GM19438 (cell line): ENCODE measurements around the gene MID1.

Experiments used
- ATAC-seq: cut with Tn5 transposase; IDR thresholded peaks from one replicate; pipeline ENCODE4 v1.9.1; 2021; ENCODE audit warnings: low read depth; ENCODE audit not compliant: unreplicated experiment

MID1 gene

DNA sequence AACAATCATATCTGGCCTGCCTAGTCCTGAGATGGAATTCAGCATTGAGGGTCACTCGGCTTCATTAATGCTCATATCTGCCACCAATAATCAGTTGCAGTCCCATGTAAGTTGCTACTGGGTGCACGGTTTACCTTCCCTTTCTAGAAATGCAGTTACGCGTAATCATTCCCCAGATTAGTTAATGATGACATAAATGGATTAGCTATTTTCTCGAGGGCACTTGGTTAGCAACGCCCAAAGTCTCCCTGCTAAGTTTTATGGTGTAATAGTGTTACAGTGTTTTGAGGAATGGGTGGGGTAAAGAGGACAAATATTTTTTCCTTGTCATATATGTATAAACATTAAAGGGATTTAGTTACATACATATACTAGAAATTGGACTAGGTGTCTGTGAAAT lies 118.8 kb downstream of the MID1 start:
- ATAC-seq: no peak

DNA sequence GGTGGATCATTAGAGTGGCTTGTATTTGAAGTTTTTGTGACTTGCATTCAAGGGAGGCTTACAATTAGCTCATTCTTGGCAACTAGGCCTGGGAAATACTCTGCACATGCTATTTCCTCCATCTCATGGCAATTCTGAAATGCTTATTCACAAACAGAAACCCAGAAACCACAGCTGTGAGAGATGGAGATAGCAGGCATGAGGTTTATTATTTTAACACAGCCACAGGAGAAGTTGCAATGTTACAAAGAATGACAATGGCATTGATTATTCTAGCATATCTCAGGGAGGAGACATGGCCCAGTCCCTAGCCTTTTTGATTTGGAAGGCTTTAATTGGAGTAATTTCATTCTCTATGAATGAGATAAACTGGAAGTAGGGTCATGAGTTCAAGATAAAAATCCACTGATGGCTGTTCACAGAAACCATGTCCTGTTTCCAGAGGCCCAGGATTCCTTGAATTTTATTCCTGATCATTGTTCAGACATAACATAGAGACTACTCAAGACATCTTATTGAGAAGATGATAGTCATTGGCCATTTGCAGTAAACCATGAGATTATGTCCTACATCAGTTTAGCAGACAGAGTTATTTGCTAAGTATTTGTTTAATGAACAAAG lies 123.9 kb downstream of the MID1 start:
- no peak for ATAC-seq

DNA sequence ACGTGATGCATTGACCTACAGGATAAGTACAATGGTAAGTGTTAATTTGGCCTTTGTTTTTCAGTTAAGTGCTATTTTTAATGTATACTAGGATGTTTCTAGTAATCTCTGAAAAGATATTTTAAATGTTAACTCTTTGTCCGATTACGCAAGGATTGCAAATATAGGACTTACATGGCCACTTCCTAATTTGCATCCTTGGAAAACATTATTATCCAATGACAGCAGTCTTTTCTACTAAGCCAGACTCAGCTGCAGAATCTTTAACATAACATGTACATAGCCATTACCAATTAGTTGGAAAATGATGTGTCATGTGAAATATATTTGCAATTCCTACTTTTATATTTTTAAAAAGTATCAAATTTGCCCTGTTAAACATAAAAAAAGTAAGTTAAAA lies 124.7 kb downstream of the MID1 start:
- no peak for ATAC-seq

DNA sequence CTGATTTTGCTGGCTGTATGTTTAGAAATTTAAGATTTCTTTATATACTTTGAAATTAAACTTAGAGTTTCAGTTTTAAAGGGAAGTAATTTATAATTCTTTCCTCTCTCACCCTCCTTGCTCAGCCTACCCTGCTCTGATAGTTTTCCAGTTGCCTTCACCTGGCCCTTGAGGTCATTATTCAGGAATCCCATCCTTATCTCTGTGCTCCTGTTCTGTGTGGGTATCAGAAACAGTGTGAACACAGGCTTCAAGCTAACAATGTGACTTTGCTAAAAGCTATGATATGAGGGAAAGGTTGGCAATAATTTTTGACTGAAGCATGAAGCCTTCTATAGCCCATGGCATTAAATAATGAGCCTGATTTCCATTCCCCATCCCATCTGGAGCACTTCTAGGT lies 128.1 kb downstream of the MID1 start:
- no peak for ATAC-seq

DNA sequence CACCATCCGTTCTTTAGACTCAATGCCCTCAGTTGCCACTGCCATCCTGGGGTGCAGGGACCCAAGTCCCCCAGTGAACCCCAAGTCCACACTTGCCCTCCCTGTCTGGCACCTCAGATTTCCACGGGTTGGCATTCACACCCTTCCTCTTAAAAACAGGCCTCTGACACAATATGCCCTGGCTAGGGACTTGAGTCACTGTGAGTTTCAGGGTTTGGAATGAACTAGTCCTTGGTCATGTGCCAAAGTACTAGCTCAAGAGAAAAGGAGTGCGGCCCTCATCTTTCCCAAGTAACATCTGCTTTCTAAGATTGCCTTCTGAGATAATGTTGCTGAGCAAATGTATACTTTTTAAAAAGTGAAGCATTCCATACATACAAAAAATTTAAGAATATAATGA lies 134.0 kb downstream of the MID1 start:
- ATAC-seq: no peak

DNA sequence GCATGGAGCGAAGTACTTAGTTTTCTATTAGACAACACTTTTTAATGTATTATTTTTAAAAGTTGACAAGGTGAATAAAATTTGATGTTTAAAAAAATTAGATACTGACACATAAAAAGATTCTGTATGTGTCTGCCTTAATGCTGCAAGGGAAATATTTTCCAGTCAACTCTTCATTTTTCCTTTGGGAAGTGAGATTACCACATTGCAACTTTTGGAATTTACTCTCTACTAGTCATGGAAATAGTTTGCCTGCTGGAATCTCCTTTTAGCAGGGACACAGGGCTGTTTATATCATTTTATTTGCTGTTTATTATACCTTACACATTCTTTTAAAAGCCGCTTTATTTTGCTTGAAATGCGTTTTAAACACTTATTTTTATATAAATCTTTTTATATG lies 135.1 kb downstream of the MID1 start:
- ATAC-seq: no peak

DNA sequence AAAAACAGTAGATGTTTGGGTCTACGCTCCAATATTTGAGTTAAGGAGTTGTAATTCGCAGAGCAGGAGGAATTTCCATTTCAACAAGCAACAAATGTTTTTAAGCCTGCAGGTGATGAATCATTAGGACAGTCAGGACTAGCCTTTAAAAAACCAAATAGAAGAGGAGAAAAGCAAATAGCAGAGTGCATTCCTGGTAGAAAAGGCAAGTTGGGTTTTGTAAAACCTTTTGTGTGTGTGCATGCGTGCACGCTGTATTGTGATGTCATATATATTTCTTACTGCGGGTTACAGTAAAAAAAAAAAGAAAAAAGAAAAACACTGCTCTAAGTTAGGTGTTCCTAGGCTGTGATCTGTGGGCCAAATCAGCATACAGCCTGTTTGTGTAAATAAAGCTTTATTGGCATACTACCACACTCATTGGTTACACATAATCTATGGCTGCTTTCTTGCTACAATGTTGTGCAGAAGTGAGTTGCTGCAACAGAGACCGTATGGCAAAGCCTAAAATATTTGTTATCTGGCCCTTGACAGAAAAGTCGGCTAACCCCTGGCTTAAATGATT lies 135.6 kb downstream of the MID1 start:
- no peak for ATAC-seq

DNA sequence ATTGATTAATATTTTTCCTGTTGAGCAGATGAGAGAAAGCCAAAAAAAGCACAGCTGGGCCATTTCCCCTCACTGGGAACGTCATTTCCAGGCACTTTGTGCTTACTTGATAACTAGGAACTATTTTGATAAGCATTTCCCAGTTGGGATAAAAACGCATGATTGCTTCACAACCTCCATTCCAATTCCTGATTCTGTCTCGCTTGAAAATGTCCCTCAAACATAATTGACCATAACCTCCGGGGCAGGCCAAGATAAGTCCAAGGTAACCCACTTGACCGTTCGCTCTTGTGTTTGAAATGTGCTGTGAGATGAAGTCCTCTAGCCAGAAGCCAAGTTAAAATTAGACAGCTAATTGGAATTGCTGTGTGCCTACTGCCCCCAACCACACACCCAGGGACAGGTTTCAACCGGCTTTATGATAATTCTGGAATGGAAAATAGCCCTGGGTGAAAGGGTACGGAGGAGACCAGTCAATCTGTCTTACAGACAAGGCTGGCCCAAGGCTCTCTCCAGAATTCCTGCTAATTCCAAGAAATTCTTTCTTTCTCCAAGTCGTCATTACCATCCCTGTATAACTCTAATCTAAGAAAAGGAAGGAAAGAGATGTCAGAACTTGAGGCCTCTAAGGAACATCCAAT lies 137.1 kb downstream of the MID1 start:
- ATAC-seq: no peak

DNA sequence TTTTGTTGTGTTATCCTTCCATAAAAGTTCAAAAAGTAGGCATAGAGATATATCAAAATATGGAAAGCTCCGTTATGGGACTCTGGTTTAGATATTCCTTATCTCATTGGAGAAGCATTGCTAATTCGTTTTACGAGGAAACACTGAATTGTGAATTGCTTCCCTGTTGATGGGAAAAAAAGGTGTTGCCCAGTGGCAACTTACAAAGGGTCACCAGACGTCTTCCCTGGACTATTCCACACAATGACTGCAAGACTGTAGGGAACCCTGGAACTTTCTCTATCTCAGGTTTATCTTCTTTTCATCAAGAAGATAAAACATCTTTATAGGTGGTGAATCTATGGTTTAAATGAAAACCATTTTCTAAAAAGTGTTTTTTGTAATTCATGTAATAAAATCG lies 137.7 kb downstream of the MID1 start:
- no peak for ATAC-seq

DNA sequence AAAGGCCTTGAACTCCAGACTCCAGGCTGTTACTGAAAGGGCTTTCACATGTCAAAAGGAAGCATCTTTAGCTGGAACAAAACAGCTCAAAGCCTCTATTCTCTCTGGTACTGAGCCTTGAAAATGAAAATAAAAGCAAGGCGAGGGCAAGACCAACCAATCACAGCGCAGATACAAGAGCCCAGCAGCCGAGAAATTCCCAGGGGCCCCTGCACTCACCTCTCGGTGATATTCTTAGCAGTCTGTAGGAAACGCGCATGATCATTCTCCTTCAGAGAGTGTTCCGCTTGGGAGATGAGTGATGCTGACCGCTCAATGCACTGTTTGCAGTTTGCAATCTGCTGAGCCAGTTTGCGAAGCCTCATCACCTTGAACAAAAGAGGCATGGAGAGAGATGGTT lies 138.1 kb downstream of the MID1 start:
- peak; percentile 74 for ATAC-seq

DNA sequence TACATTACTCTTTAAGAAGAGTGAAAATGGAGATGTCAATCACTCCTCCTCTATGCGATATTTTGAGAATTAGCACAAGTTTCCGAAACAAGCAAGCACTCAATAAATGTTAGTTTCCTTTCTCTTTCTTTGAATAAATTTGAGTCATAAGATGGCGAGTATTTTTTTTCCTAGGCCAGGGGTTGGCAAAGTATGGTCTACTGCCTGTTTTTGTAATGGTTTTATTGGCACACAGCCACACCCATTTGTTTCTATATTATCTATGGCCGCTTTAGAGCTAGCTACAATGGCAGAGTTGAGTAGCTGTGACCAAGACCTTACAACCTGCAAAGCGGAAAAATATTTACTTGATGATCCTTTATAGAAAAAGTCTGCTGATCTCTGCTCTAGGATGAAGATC lies 139.5 kb downstream of the MID1 start:
- no peak for ATAC-seq

DNA sequence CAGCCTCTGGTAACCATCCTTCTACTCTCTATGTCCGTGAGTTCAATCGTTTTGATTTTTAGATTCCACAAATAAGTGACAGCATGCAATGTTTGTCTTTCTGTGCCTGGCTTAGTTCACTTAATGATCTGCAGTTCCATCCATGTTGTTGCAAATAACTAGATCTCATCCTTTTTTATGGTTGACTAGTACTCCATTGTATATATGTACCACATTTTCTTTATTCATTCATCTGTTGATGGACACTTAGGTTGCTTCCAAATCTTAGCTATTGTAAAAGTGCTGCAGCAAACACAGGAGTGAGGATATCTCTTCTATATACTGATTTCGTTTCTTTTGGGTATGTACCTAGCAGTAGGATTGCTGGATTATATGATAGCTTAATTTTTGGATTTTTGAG lies 140.9 kb downstream of the MID1 start:
- ATAC-seq: no peak

DNA sequence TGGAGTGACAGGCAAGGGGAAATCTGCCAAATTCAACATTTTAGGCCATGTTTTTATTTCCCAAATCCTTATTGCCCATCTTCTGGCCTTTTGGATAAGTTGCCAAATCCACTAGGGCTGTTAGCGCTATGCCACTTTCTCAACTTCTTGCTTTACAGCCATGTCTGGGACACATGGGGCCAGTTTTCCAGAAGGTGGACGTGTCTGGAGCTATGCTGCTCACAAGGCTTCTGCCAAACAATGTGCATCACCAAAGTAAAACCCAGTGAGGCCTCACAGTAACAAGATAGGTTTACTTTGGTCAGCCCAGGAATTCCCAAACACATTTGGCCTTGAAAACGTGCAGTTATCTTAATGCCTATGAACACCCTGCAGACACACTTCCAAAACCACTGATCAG lies 142.9 kb downstream of the MID1 start:
- no peak for ATAC-seq

DNA sequence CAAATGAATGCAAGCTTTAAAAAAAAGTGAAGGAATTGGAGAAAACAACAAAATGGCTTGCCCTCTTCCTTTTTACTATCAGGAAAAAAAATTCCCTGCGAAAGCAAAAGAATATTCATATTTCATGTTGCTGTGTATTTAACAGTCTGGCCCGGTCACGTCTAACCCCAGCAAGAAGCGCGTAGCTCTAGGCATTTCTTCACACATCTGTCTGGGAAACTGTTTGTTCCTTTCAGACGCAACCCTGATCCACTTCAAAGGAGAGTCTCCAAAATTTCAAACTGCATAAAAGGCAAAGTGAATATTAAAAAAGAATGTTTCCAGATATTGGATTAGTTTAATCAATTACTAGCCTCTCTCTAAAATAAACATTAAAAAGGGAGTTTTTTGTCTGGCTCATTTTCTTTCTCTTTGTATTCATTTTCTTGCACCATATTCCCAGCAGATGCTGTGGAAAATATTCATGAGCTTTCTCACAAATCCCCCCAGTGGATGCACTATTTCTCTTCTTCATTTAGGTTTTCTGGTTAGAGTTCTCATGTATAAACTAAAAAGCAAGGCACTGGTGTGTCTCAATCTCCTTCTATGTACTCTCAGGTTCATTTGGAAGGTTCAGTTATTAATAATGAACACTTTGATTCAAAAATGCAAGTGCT lies 145.3 kb downstream of the MID1 start:
- ATAC-seq: no peak

DNA sequence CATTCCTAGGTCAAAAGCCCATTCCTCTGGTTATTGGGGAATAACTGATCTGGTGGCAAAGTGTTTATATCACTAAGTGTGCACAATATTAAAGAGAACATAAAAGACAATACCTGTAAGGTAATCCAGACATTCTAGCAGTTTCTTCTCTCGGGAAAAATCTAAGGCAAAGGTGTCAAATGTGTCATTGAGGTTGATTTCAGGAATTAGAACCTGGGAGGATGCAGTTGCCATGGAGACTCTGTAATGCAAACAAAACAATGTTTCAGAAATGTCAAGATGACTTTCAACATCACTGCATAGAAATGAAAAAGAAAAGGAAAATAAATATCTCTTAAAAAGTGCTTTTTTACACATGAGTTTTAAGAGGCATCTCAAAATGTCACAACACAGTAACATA lies 145.9 kb downstream of the MID1 start:
- ATAC-seq: no peak

DNA sequence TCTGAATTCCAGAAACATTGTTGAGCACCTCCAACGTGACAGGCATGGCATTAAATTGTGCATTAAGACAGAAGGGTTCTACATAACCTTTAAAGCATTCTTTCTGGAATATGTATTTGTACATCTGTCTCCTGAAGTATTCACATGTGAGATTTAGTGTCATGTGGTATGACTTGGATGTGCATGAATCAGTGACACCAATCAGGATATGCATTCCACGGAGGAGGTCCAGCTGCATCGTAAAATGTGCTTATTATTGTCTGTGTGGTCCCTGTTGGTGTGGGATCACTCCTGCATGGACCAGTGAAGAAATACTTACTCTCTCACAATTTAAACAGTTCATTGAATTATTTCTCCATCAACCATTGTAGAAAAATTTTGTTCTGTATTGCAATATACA lies 149.0 kb downstream of the MID1 start:
- ATAC-seq: no peak

DNA sequence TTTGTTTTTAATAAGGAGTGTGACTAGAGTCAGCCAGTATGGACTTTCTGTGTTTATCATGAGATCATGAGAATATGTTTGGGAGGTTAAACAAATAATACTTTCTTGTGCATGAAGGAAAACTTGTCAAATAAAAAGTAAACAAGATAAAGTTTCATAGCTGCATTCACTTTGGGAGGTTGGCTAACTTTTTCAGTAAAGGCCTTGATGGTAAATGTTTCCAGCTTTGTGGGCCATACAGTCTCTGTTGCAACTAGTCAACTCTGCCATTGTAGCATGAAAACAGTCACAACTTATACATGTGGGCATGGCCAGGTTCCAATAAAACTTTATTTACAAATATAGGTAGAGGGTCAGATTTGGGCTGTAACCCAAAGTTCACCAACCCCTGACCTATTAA lies 150.4 kb downstream of the MID1 start:
- ATAC-seq: no peak

DNA sequence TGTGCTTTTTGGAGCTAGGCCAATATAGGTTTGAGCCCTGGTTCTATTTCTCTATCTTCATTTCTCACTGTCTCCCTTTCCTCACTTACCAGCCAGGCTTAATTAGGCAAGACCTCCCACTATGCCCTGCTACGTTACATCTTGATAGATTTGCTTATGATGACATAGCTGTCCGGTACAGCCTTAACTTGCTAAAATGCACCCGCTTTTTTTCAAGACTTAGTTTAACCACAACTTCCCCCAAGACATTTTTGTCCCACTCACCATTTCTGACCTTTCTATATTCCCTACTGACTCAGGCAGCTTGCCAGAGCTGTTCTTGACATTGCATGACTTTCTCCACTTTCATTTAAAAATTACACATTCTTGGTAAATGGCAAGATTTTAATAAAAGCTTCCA lies 152.6 kb downstream of the MID1 start:
- no peak for ATAC-seq

DNA sequence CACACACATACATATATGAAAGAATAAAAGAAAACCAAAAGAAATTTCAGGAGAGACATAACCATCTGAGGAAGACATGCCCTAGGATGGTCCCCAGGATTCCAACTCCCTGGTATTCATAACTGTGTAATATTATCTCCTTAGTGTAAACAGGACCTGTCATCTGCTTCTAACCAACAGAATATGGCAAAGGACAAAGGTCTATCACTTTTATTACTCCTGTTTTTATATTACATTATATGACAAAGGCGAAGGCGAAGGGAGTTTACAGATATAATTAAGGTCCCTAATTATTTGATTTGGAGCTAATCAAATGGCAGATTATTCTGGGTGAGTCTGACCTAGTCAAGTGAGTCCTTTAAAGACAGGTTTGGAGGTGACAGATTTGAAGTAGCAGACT lies 155.1 kb downstream of the MID1 start:
- ATAC-seq: no peak

DNA sequence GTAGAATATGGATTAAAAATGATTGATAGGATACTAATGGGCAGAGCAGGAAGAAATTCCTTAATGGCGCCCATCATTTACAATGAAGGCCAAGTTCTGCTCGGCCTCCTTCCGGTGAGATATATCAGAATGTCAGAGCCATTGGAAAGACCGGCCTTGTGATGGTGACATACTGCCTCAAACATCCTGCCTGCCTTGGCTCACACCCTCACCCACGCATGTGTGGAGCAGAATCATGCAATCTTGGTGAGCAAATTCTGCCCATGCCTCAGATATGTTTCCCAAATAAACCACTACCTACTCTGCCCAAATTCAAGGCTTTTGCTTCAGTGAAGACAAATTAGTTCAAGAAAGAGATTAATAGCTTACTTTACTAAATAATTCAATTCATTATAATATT lies 163.3 kb downstream of the MID1 start:
- no peak for ATAC-seq

DNA sequence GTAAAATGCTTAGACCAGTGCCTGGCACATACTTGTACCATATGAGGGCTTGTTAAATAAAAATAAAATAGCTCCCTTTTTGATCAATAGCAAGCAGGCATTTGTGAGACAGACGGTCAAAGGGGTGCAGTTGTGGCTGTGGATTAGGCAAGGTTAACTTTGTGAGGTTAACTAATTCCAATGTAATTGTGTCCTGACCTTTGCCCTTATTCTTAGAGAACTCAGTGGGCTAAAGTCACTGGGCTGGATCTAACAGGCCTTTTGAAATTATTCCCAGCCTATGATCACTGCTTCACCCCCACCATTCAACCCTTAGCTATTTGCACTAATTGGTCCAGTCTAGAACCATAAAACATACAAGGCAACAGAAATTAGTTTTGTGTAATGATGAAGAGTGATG lies 166.4 kb downstream of the MID1 start:
- ATAC-seq: no peak

DNA sequence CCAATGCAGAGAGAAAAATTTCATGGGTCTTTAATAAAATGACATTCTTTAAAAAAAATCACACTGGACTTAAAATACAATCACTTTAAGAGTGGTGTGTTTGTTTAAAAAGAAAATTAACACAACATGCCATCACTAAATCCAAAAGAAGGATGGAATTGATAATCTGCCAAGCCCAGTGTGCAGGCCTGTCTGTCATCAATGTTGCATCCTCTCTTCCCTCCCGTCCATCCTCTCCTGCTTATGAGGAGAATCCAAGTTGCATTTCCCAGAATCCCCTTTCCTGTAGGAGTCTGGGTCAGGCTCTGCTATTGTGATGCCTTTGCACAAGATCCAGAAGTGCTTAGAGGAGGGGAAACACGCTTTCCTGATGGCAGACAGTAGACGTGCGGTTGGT lies 169.4 kb downstream of the MID1 start:
- ATAC-seq: no peak
